Naive B cell (primary cell): Measurements from ENCODE around the gene KDM4B. TPM values are rescaled to one million over a fixed set of nuclear protein-coding genes. Genes with fewer than 3 reads are reported as not detected.
"Not testable (repeated sequence)": the region's sequence is repeated elsewhere in the genome, so short reads cannot be mapped to it uniquely, and the experiment has no call there.

Source experiments
- ATAC-seq, 2 donors: fragments of 150-1000 bp; cut with Tn5 transposase; 2 replicates each; pipeline ENCODE4 v1.10.0; 2021; ENCODE audit warnings: low read depth in 2 of 2, mild to moderate bottlenecking in 2 of 2, moderate library complexity in 2 of 2
- DNase-seq: peaks from one replicate; pipeline ENCODE4 v3.0.0; 2022
- H3K27ac Mint-ChIP-seq, 6 donors: one replicate each; pipeline ENCODE4 v1.8.0; 2020 to 2022; ENCODE audit warnings: mild to moderate bottlenecking in 6 of 6, mixed read lengths in 6 of 6, moderate library complexity in 5 of 6, inconsistent platforms in 2 of 6
- H3K27me3 Mint-ChIP-seq, 3 donors: one replicate each; pipeline ENCODE4 v1.8.0; 2021 to 2022; ENCODE audit warnings: mixed read lengths in 3 of 3, mild to moderate bottlenecking in 1 of 3
- H3K36me3 Mint-ChIP-seq, 2 donors: one replicate each; pipeline ENCODE4 v1.8.0; 2020 to 2022; ENCODE audit warnings: mixed read lengths in 2 of 2, inconsistent platforms in 1 of 2, mild to moderate bottlenecking in 1 of 2
- H3K4me1 Mint-ChIP-seq, 3 donors: one replicate each; pipeline ENCODE4 v1.8.0; 2020 to 2022; ENCODE audit warnings: mixed read lengths in 3 of 3, inconsistent platforms in 1 of 3, mild to moderate bottlenecking in 1 of 3, moderate library complexity in 1 of 3
- H3K4me3 Mint-ChIP-seq, 8 donors: one replicate each; pipeline ENCODE4 v1.8.0; 2020 to 2022; ENCODE audit warnings: mild to moderate bottlenecking in 8 of 8, mixed read lengths in 8 of 8, moderate library complexity in 8 of 8, inconsistent platforms in 2 of 8
- H3K9me3 Mint-ChIP-seq, 7 donors: one replicate each; pipeline ENCODE4 v1.8.0; 2020 to 2022; ENCODE audit warnings: mixed read lengths in 7 of 7, mild to moderate bottlenecking in 5 of 7, inconsistent platforms in 2 of 7, moderate library complexity in 1 of 7
- polyA plus RNA-seq, 6 donors: library from polyadenylated mRNA; unstranded; fragments of 300-500 nt; fragmentation: Illumina TruSeq; gene quantifications; one replicate each; pipeline ENCODE4 v1.2.3, GENCODE V29; 2021; ENCODE audit warnings: low read depth in 6 of 6

The KDM4B gene
- polyA plus RNA-seq, 6 donors from 2014 or later: 17.9 to 94.1 (median 50.8) TPM

GRCh38 chr19:5152767-5153532 is 184.0 kb downstream of the KDM4B start:
- Mint-ChIP-seq H3K27ac (peak overlapping the region in 5 of 6 donors; percentile 18 to 83 (median 65)), H3K4me1 (peaks cover 11 to 20% (median 15%) of the 10 kb centered on the region in 3 donors), H3K36me3 (peaks cover 0 to 8% of the 10 kb centered on the region in 2 donors), H3K27me3 (no peaks in the 10 kb centered on the region), H3K9me3 (peaks cover 0 to 7% (median 0%) of the 10 kb centered on the region in 7 donors), H3K4me3 (no peak overlapping the region)
- DNase-seq: no peak
- ATAC-seq: no peak

GRCh38 chr19:5153601-5154128 is 184.8 kb downstream of the KDM4B start:
- H3K4me1 Mint-ChIP-seq: peaks cover 11 to 20% (median 15%) of the 10 kb centered on the region in 3 donors
- no peak overlapping the region for H3K4me3 Mint-ChIP-seq
- no peaks in the 10 kb centered on the region for H3K27me3 Mint-ChIP-seq
- H3K27ac Mint-ChIP-seq: peak overlapping the region in 4 of 6 donors; percentile 42 to 90 (median 78)
- DNase-seq: no peak
- ATAC-seq: peak in 1 of 2 donors; percentile 16
- peaks cover 0 to 8% of the 10 kb centered on the region in 2 donors for H3K36me3 Mint-ChIP-seq
- peaks cover 0 to 12% (median 4%) of the 10 kb centered on the region in 7 donors for H3K9me3 Mint-ChIP-seq

DNA sequence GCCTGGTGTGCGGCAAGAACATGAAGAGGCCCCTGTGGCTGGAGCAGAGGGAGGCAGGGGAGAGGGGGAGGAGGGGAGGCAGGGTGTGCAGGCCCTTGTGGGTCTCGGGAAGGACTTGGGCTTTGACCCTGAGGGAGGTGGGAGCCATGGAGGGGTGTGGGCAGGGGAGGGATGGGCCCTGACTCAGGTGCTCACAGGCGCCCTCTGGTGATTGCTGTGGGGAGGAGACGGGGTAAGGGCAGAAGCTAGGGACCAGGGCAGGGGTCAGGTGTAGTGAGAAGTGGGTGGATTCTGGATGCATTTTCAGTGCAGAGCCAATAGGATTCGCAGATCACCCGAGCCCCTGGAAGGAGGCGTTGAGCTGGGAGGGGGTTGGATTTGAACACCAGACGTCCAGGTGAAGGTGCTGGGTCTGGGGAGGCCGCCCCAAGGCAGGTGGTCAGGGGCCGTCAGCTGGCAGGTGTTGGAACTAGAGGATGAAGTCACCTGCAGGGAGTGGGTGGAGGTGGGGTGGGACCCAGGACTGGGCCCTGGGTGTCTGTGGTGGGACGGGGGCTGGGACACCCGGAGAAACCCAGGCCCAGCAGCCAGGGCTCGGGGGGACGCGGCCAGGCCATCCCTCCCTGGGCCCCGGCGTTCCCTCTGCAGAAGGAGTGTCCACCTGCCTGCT is 185.4 kb downstream of the KDM4B start:
- Mint-ChIP-seq H3K27ac (peak overlapping the region in 5 of 6 donors; percentile 56 to 90 (median 80)), H3K4me1 (peaks cover 11 to 16% (median 15%) of the 10 kb centered on the region in 3 donors), H3K36me3 (peaks cover 0 to 8% of the 10 kb centered on the region in 2 donors), H3K27me3 (no peaks in the 10 kb centered on the region), H3K4me3 (peak overlapping the region in 3 of 8 donors; percentile 12 to 59 (median 56)), H3K9me3 (peaks cover 0 to 18% (median 10%) of the 10 kb centered on the region in 7 donors)
- ATAC-seq (peak; percentile 82), DNase-seq (peak; percentile 56)

- ATAC-seq (no peak), DNase-seq (no peak)
- Mint-ChIP-seq H3K4me3 (peak overlapping the region in 1 of 8 donors; percentile 15), H3K27me3 (no peaks in the 10 kb centered on the region), H3K4me1 (peaks cover 12 to 15% (median 14%) of the 10 kb centered on the region in 3 donors), H3K9me3 (peaks cover 0 to 20% (median 10%) of the 10 kb centered on the region in 7 donors), H3K27ac (peak overlapping the region in 5 of 6 donors; percentile 38 to 83 (median 67)), H3K36me3 (peaks cover 0 to 8% of the 10 kb centered on the region in 2 donors)
Observed at GRCh38 chr19:5154799-5155426, 186.0 kb downstream of the KDM4B start.

GRCh38 chr19:5155586-5156210 is 186.8 kb downstream of the KDM4B start:
- peaks cover 0 to 20% (median 10%) of the 10 kb centered on the region in 7 donors for H3K9me3 Mint-ChIP-seq
- H3K27me3 Mint-ChIP-seq: no peaks in the 10 kb centered on the region
- ATAC-seq (no peak), DNase-seq (no peak)
- peaks cover 19 to 22% (median 21%) of the 10 kb centered on the region in 3 donors for H3K4me1 Mint-ChIP-seq
- H3K27ac Mint-ChIP-seq: peak overlapping the region in 3 of 6 donors; percentile 35 to 82 (median 36)
- peaks cover 0 to 8% of the 10 kb centered on the region in 2 donors for H3K36me3 Mint-ChIP-seq
- H3K4me3 Mint-ChIP-seq: no peak overlapping the region

DNA sequence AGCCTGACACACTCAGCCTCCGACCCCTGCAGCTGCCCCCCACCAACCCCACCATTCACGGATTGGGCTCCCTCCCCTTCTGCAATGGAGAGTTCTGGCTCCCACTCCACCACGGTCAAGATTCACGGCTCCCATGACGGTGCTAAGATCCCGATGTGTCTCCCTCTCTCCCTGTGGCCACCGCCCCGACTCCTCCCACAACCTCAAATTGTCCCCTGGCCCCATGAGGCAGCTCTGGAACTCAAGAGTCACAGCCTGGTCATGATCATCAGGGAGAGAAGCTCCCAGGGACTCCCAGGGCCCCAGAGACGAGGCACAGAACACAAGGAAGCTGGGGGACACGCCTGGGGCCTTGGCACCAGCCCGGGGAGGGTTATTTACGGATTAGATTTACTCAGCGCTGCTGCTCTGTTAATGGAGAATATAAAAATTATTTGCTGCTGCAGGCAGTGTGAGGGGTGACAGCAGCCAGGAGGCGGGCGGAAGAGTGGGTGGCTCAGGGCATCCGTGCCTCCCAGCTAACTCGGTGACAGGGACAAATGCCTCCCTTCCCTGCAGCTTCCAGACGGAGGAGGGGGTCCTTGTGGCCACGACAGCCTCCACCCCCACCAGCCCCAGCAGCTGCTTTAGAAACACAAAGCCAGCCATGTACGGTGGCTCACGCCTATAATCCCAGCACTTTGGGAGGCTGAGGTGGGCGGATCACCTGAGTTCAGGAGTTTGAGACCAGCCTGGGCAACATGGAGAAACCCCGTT is 187.5 kb downstream of the KDM4B start:
- Mint-ChIP-seq H3K36me3 (peaks cover 0 to 8% of the 10 kb centered on the region in 2 donors), H3K27ac (peak overlapping the region in 2 of 6 donors; percentile 20 to 85), H3K27me3 (no peaks in the 10 kb centered on the region), H3K9me3 (peaks cover 0 to 20% (median 10%) of the 10 kb centered on the region in 7 donors), H3K4me1 (peaks cover 19 to 22% (median 21%) of the 10 kb centered on the region in 3 donors), H3K4me3 (no peak overlapping the region)
- DNase-seq (no peak), ATAC-seq (no peak)

DNA sequence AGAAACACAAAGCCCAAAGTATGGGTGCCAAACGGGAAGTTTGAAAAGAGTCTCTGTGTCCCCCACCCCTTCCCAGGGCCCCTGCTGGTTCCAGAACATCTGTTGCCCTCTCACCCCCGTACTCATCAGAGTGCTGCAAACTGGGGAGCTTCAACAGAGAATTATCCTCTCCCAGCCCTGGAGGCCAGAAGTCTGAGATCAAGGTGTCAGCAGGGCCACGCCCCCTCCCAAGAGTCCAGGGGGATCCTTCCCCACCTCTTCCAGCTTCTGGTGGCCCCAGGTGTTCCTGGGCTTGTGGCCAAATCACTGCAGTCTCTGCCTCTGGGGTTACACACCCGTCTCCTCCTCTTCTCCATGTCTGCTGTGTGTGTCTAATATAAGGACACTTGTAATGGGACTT is 188.3 kb downstream of the KDM4B start:
- no peak overlapping the region for H3K4me3 Mint-ChIP-seq

DNA sequence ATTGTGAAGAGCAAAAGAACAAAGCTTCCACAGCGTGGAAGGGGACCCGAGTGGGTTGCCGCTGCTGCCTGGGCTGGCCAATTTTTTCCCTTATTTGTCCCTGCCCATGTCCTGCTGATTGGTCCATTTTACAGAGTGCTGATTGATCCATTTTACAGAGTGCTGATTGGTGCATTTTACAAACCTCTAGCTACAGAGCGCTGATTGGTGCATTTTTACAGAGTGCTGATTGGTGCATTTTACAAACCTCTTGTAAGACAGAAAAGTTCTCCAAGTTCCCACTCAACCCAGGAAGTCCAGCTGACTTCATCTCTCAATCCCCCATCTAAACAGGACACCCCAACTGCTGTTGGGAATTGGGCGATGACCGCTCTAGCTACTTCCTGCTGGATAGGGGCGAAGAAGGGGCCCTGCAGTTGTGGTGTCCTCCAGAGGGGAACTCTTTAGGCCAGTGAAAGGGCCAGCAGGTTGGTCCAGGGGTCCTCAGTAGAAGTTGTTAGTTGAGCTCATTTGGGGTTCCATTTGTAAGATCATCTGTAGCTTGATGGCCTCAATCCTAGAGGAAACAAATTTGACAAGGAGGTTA is 189.7 kb downstream of the KDM4B start:
- peaks cover 0 to 20% (median 10%) of the 10 kb centered on the region in 7 donors for H3K9me3 Mint-ChIP-seq
- H3K36me3 Mint-ChIP-seq, DNase-seq, H3K27me3 Mint-ChIP-seq, ATAC-seq, H3K4me3 Mint-ChIP-seq: not testable (repeated sequence)
- peak overlapping the region in 1 of 6 donors; percentile 65 for H3K27ac Mint-ChIP-seq
- peaks cover 12 to 21% (median 16%) of the 10 kb centered on the region in 3 donors for H3K4me1 Mint-ChIP-seq

More for the DNA sequence above, 188.3 kb downstream of the KDM4B start:
- Mint-ChIP-seq H3K27ac (peak overlapping the region in 1 of 6 donors; percentile 31), H3K9me3 (peaks cover 0 to 20% (median 10%) of the 10 kb centered on the region in 7 donors), H3K4me1 (peaks cover 19 to 22% (median 21%) of the 10 kb centered on the region in 3 donors), H3K27me3 (no peaks in the 10 kb centered on the region), H3K36me3 (peaks cover 0 to 8% of the 10 kb centered on the region in 2 donors)
- DNase-seq: no peak
- no peak for ATAC-seq

GRCh38 chr19:5160158-5160795 is 191.4 kb downstream of the KDM4B start:
- H3K27me3 Mint-ChIP-seq, H3K36me3 Mint-ChIP-seq, ATAC-seq, DNase-seq: not testable (repeated sequence)
- H3K9me3 Mint-ChIP-seq: peaks cover 0 to 20% (median 10%) of the 10 kb centered on the region in 7 donors
- H3K4me1 Mint-ChIP-seq: peaks cover 8 to 14% (median 9%) of the 10 kb centered on the region in 3 donors
- peak overlapping the region in 2 of 8 donors; percentile 41 to 72 for H3K4me3 Mint-ChIP-seq
- peak overlapping the region in 5 of 6 donors; percentile 26 to 63 (median 56) for H3K27ac Mint-ChIP-seq

DNA sequence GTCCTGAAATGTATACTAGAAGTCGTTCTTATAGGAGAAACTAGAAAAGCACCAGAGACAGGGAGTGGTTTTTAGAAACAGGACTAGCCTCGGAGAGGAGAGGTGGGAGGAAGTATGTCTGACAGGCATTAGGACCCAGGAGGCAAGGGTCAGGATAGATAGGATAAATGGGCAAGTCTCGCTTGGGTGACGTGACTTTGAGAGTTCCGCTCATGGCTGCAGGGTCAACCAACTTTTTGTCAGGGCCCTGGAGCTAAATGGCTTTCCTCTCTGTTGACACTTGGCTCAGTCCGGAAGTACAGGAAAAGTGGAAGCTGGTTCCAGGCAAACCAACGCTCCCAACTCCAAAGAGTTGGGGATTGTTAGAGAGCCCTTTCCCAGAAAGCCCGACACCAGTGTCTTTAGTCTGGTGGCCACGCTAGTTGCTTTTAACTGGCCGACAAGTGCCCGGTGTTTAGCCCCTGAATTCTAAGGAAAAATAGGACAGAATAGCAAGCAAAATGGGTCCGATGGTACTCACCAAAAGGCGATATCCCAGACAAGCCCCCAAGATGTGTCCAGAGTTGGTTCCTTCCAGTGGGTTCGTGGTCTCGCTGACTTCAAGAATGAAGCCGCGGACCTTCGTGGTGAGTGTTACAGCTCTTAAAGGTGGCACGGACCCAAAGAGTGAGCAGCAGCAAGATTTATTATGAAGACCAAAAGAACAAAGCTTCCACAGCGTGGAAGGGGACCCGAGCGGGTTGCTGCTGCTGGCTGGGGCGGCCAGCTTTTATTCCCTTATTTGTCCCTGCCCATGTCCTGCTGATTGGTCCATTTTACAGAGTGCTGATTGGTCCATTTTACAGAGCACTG is 196.2 kb downstream of the KDM4B start:
- not testable (repeated sequence) for H3K4me1 Mint-ChIP-seq, DNase-seq, H3K36me3 Mint-ChIP-seq, ATAC-seq, H3K27me3 Mint-ChIP-seq, H3K4me3 Mint-ChIP-seq, H3K27ac Mint-ChIP-seq, H3K9me3 Mint-ChIP-seq

GRCh38 chr19:5165697-5166019 is 196.7 kb downstream of the KDM4B start:
- H3K27me3 Mint-ChIP-seq: peaks cover 0 to 10% (median 0%) of the 10 kb centered on the region in 3 donors
- no peak for ATAC-seq
- H3K4me3 Mint-ChIP-seq: no peak overlapping the region
- peaks cover 0 to 10% of the 10 kb centered on the region in 2 donors for H3K36me3 Mint-ChIP-seq
- H3K27ac Mint-ChIP-seq: no peak overlapping the region
- DNase-seq: no peak
- peaks cover 0 to 9% (median 0%) of the 10 kb centered on the region in 3 donors for H3K4me1 Mint-ChIP-seq
- H3K9me3 Mint-ChIP-seq: peaks cover 0 to 9% (median 3%) of the 10 kb centered on the region in 7 donors
